OCI-LY3 (cell line): ENCODE data around the gene FHOD3.

Experiments used
- H2AFZ ChIP-seq: fragments of 200-600, 300-600 bp; shearing (Covaris generic); 2 replicates; pipeline ENCODE4 v1.6.0; 2014; ENCODE audit warnings: antibody characterized with exemption, low read depth, low read length
- H3K27ac ChIP-seq: fragments of 200-600, 300-600 bp; sonication (generic); 2 replicates; pipeline ENCODE4 v1.5.1; 2014; ENCODE audit warnings: mild to moderate bottlenecking, low read length, moderate library complexity, mixed read lengths
- H3K27me3 ChIP-seq: fragments of 200-600, 300-600 bp; sonication (generic); 2 replicates; pipeline ENCODE4 v1.6.1; 2014; ENCODE audit warnings: low read depth, low read length, mixed read lengths
- H3K36me3 ChIP-seq: fragments of 200-600, 300-600 bp; sonication (generic); replicated peaks from 2 replicates; pipeline ENCODE3; 2014; ENCODE audit warnings: low read depth, low read length, mixed read lengths
- H3K4me1 ChIP-seq: fragments of 300-600, 200-600 bp; sonication (generic); 2 replicates; pipeline ENCODE4 v1.6.1; 2014; ENCODE audit warnings: low read length, mixed read lengths
- H3K4me2 ChIP-seq: fragments of 200-600, 300-600 bp; sonication (generic); 2 replicates; pipeline ENCODE4 v1.6.1; 2014; ENCODE audit warnings: low read length, mixed read lengths
- H3K4me3 ChIP-seq: fragments of 300-600, 200-600 bp; sonication (generic); 2 replicates; pipeline ENCODE4 v1.5.1; 2014; ENCODE audit warnings: antibody characterized with exemption, mild to moderate bottlenecking, low read length, moderate library complexity
- H3K79me2 ChIP-seq: fragments of 300-600, 200-600 bp; shearing (Covaris generic); 2 replicates; pipeline ENCODE4 v1.6.1; 2014; ENCODE audit warnings: mild to moderate bottlenecking, low read length, mixed read lengths
- H3K9ac ChIP-seq: fragments of 300-600, 200-600 bp; shearing (Covaris generic); 2 replicates; pipeline ENCODE4 v1.6.0; 2014; ENCODE audit warnings: mild to moderate bottlenecking, low read length, moderate library complexity
- H3K9me3 ChIP-seq: fragments of 200-600, 300-600 bp; shearing (Covaris generic); 2 replicates; pipeline ENCODE4 v1.6.1; 2014; ENCODE audit warnings: low read length, mixed read lengths; ENCODE audit not compliant: insufficient read depth
- H4K20me1 ChIP-seq: fragments of 200-600, 300-600 bp; sonication (generic); 2 replicates; pipeline ENCODE4 v1.6.1; 2016; ENCODE audit warnings: low read length, mixed read lengths; ENCODE audit not compliant: insufficient read depth
- CTCF ChIP-seq: fragments of 200-600, 300-600 bp; sonication (generic); IDR thresholded peaks from 2 replicates; pipeline ENCODE4 v1.5.1; 2014; ENCODE audit warnings: antibody characterized with exemption, low read length, low read depth
- EZH2phosphoT487 ChIP-seq: fragments of 200-600 bp; shearing (Covaris generic); IDR thresholded peaks from 2 replicates; pipeline ENCODE4 v1.6.1; 2018; ENCODE audit warnings: antibody characterized with exemption, mixed run types, low read depth

The FHOD3 gene

GRCh38 chr18:36303211-36303844 lies 5.8 kb downstream of the FHOD3 start:
- no peak overlapping the region for H3K9ac ChIP-seq
- no peak for TF ChIP-seq CTCF
- TF ChIP-seq EZH2phosphoT487, result no peak
- no peaks in the 10 kb centered on the region for H3K4me1 ChIP-seq
- H3K79me2 ChIP-seq, result no peaks in the 10 kb centered on the region
- H2AFZ ChIP-seq, result no peak overlapping the region
- H3K4me2 ChIP-seq, result no peak overlapping the region
- no peak overlapping the region for H3K27ac ChIP-seq
- H3K36me3 ChIP-seq, result no peaks in the 10 kb centered on the region
- H3K27me3 ChIP-seq, result peaks cover 55% of the 10 kb centered on the region
- H4K20me1 ChIP-seq, result no peaks in the 10 kb centered on the region
- no peak overlapping the region for H3K4me3 ChIP-seq
- no peaks in the 10 kb centered on the region for H3K9me3 ChIP-seq

- H4K20me1 ChIP-seq, result no peaks in the 10 kb centered on the region
- TF ChIP-seq EZH2phosphoT487 (no peak), CTCF (no peak)
- H3K4me3 ChIP-seq, result no peak overlapping the region
- H3K27ac ChIP-seq, result no peak overlapping the region
- no peak overlapping the region for H3K4me2 ChIP-seq
- H3K27me3 ChIP-seq, result peaks cover 46% of the 10 kb centered on the region
- no peaks in the 10 kb centered on the region for H3K9me3 ChIP-seq
- H2AFZ ChIP-seq, result no peak overlapping the region
- no peaks in the 10 kb centered on the region for H3K36me3 ChIP-seq
- H3K4me1 ChIP-seq, result no peaks in the 10 kb centered on the region
- H3K9ac ChIP-seq, result no peak overlapping the region
- no peaks in the 10 kb centered on the region for H3K79me2 ChIP-seq
Measured at GRCh38 chr18:36304723-36305122, 7.2 kb downstream of the FHOD3 start.

GRCh38 chr18:36305375-36305774 lies 7.9 kb downstream of the FHOD3 start:
- Histone ChIP-seq H2AFZ (no peak overlapping the region), H3K27ac (no peak overlapping the region), H3K4me2 (no peak overlapping the region), H3K4me3 (no peak overlapping the region), H3K4me1 (no peaks in the 10 kb centered on the region), H3K9me3 (no peaks in the 10 kb centered on the region), H4K20me1 (no peaks in the 10 kb centered on the region), H3K79me2 (no peaks in the 10 kb centered on the region), H3K27me3 (peaks cover 46% of the 10 kb centered on the region), H3K9ac (no peak overlapping the region), H3K36me3 (no peaks in the 10 kb centered on the region)
- TF ChIP-seq EZH2phosphoT487 (no peak), CTCF (no peak)

GRCh38 chr18:36307513-36307912 lies 10.0 kb downstream of the FHOD3 start:
- Histone ChIP-seq H3K4me2 (no peak overlapping the region), H3K27me3 (peaks cover 47% of the 10 kb centered on the region), H2AFZ (no peak overlapping the region), H3K4me3 (no peak overlapping the region), H3K4me1 (no peaks in the 10 kb centered on the region), H3K79me2 (no peaks in the 10 kb centered on the region), H3K36me3 (no peaks in the 10 kb centered on the region), H3K27ac (no peak overlapping the region), H3K9ac (no peak overlapping the region), H4K20me1 (no peaks in the 10 kb centered on the region), H3K9me3 (no peaks in the 10 kb centered on the region)
- TF ChIP-seq CTCF, result no peak
- TF ChIP-seq EZH2phosphoT487, result no peak
